ENCODE measurements around the gene SLX9.

Gene SLX9

DNA sequence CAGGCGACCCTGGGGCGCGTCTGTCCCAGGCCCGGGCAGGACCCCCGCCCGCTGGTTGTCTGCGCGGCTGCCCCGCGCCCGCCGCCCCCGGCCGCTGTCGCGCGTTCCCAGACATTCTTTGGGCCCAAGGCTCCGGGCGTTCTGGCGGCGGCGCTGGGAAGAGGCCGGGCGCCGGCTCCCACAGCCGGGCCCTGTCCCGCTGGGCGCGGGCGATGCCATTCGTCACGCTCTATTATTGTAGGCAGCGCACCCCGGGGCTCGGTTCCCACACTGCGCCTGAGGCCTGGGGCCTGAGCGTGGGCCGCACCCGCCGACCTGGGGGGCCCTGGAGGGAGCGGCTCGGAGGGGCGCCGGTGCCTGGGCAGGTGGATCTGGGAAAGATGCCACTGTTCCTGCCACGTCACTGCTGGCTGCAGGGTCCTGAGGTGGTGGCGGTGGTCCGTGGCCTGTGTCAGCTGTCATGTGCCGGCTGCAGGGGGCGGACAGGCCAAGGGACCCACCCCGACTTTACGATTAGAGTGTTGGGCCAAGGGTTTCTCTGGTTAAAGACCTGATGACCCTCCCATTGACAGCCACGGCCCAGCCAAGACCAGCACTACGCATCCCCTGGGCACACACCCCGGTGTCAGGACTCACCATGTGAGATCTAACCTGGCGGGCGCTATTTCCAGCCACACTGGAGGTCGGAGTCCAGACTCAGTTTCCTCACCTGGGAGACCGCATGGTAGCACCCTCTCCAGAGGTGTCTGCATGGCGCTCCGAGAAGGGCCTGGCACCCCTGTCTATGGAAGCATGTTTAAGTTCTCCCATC lies 79.5 kb downstream of the SLX9 start:
- DNase-seq (ENCODE audit: low spot score): no peak
- no peak for TF ChIP-seq CTCF (IDR thresholded peaks at IDR 0.05; ENCODE audit: extremely low read depth, insufficient read depth, missing control alignments)
- in situ Hi-C loops (cut with MboI; ENCODE audit: low pct_unique_long_range_greater_than_20kb, low sequenced_read_pairs, unreplicated experiment): no loop called here

DNA sequence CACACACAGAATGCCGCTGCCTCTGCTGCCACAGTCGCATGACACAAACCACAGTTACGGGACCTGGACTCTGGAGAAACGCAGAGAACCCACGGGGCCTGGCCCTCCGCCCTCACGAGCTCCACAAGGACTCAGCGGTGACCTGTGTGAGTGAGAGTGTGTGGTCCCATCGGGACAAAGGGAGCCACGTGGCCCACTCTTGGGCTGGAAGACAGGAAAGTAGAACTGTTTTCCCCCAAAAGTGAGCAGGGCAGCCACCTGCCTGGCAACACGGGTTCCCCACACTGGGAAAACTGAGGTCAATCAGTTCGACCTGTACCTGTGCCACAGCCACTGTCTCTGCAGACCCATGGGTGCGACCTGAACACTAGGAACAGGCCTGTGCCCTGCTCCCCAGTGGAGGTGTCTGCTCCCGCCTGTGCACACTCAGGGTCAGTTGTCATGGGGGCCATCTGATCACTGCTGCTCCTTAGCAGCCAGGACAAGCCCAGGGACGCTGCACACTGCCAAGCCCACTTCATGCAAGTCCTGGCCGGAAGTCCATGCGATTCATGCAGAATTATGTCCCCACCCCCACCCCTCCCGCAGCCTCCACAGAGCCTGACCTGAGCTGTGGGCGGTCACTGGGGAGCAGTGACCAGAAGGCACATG lies 80.2 kb downstream of the SLX9 start:
- no peak for TF ChIP-seq CTCF (IDR thresholded peaks at IDR 0.05; ENCODE audit: extremely low read depth, insufficient read depth, missing control alignments)
- no peak for DNase-seq (ENCODE audit: low spot score)
- in situ Hi-C loops (cut with MboI; ENCODE audit: low pct_unique_long_range_greater_than_20kb, low sequenced_read_pairs, unreplicated experiment): no loop called here

- no peak for DNase-seq (ENCODE audit: low spot score)
- no peak for TF ChIP-seq CTCF (IDR thresholded peaks at IDR 0.05; ENCODE audit: extremely low read depth, insufficient read depth, missing control alignments)
- in situ Hi-C loops (cut with MboI; ENCODE audit: low pct_unique_long_range_greater_than_20kb, low sequenced_read_pairs, unreplicated experiment): no loop called here
These were observed 81.0 kb downstream of the SLX9 start for GRCh38 chr21:45020629-45021427.

DNA sequence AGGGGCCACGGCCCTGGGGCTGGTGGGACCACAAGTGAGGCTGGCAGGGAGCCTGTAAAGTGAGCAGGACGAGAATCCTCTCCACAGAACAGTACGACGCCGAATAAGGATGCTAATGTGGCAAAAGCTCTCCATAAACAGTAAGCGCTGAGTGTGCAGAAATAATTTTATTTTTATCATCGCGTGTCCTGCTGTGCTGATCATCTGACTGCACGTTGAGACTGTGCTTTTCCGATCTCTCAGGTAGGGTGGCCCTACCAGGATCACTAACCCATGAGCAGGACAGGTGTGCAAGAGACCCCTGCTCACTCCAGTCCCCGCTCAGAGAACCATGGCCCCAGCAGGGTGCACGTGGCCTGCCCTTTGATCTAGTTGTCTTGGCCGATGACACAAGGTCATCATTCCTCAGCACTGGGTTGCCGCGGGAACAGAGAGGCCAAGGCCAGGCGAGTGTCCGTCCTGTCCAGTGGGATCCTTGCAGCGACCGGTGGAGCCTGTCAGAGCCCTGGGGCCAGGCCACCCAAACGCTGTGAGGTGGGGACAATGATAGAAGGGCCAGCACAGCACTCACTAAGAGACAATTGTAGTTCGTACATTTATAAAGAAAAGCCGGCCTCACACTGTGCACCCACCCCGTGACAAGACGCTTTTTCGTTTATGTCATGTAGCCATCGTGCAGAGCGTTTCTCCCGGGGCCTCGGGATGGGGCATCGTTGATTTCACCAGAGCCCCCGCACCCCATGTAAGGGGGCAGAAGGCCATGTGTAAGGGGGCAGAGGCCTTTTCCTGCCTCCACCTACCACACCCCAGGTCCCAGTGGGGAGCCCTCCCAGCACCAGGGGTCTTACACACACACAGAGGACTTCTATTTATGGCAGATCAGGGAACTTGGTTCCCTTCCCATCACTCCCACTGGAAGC lies 81.9 kb downstream of the SLX9 start:
- TF ChIP-seq CTCF (IDR thresholded peaks at IDR 0.05; ENCODE audit: extremely low read depth, insufficient read depth, missing control alignments): no peak
- no peak for DNase-seq (ENCODE audit: low spot score)
- in situ Hi-C loops (cut with MboI; ENCODE audit: low pct_unique_long_range_greater_than_20kb, low sequenced_read_pairs, unreplicated experiment): no loop called here

DNA sequence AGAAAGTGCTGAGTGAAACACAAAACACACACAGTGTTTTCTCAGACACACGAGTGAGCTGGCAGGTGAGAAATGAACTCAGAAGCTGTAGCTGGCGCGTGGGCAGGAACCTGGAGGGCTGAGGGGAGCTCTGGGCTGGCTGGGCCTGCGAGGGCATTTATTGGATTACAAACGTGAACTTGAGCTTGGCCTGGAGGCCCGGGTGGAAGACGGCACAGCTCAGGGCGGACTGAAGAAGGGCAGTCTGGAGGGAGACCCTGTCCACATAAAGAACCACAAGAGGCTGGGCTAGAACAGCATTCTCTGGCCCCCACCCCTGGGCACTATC lies 82.5 kb downstream of the SLX9 start:
- no peak for DNase-seq (ENCODE audit: low spot score)
- in situ Hi-C loops (cut with MboI; ENCODE audit: low pct_unique_long_range_greater_than_20kb, low sequenced_read_pairs, unreplicated experiment): no loop called here

More for the DNA sequence above, 82.5 kb downstream of the SLX9 start:
- TF ChIP-seq CTCF (IDR thresholded peaks at IDR 0.05; ENCODE audit: extremely low read depth, insufficient read depth, missing control alignments): no peak
